H1 (cell line): ENCODE data around the gene OLA1. TPM values are rescaled to one million over a fixed set of nuclear protein-coding genes. Genes with fewer than 3 reads are reported as not detected.

Experiments
- CTCF ChIA-PET: fragments of 300-600 bp; sonication (Branson Sonifier 250); formaldehyde crosslinking; loops from one replicate; lab custom pipeline; 2021; ENCODE audit not compliant: partially characterized antibody; lab: Charles Lee
- POLR2A ChIA-PET: fragments of 300-600 bp; sonication (Branson Sonifier 250); formaldehyde crosslinking; loops from one replicate; lab custom pipeline; 2021; ENCODE audit warnings: inconsistent platforms; ENCODE audit not compliant: partially characterized antibody; lab: Charles Lee
- DNase-seq, 2 experiments: peaks; one replicate each; pipeline versions ENCODE4 v3.0.0 to v3.0.0-alpha.2; 2010 to 2022; ENCODE audit warnings: low spot score in 2 of 2, low read depth in 1 of 2, mixed read lengths in 1 of 2
- FAIRE-seq: peaks from 2 replicates; lab custom pipeline; 2011; peaks lifted over from hg19 to GRCh38; lab: Jason Lieb, UNC
- H2AFZ ChIP-seq: 2 replicates; pipeline ENCODE4 v1.8.1; 2012; ENCODE audit warnings: low read length, inconsistent platforms
- H2AK5ac ChIP-seq: 2 replicates; pipeline ENCODE4 v1.6.1; 2013; ENCODE audit warnings: low read depth, low read length
- H2BK120ac ChIP-seq: replicated peaks from 2 replicates; pipeline ENCODE3; 2013; ENCODE audit warnings: low read depth, low read length, inconsistent platforms
- H2BK12ac ChIP-seq: 2 replicates; pipeline ENCODE4 v1.6.1; 2013; ENCODE audit warnings: low read depth, low read length
- H2BK15ac ChIP-seq: 2 replicates; pipeline ENCODE4 v1.6.1; 2013; ENCODE audit warnings: low read length
- H2BK20ac ChIP-seq: 2 replicates; pipeline ENCODE4 v1.6.1; 2013; ENCODE audit warnings: low read length
- H2BK5ac ChIP-seq: 2 replicates; pipeline ENCODE4 v1.6.1; 2013; ENCODE audit warnings: low read depth, low read length
- H3K14ac ChIP-seq: 2 replicates; pipeline ENCODE4 v1.6.1; 2013; ENCODE audit warnings: inconsistent platforms; ENCODE audit not compliant: insufficient read length
- H3K18ac ChIP-seq: 2 replicates; pipeline ENCODE4 v1.6.1; 2013; ENCODE audit warnings: low read length; ENCODE audit errors: extremely low read depth
- H3K23ac ChIP-seq: 2 replicates; pipeline ENCODE4 v1.6.1; 2013; ENCODE audit warnings: inconsistent platforms; ENCODE audit not compliant: insufficient read length
- H3K23me2 ChIP-seq: 2 replicates; pipeline ENCODE4 v1.6.1; 2013; ENCODE audit warnings: low read depth, low read length
- H3K27ac ChIP-seq: 2 replicates; pipeline ENCODE4 v1.6.1; 2011; ENCODE audit warnings: low read depth, low read length, inconsistent platforms
- H3K27me3 ChIP-seq, 4 experiments: replicated peaks in 1 of 4; 1 replicate in 1 of 4; 2 replicates in 3 of 4; pipeline versions ENCODE4 v1.6.1 to v1.8.1; 2011 to 2013; ENCODE audit warnings: low read length in 3 of 4, mild to moderate bottlenecking in 3 of 4, inconsistent platforms in 2 of 4, mixed read lengths in 2 of 4, moderate library complexity in 1 of 4; ENCODE audit not compliant: control insufficient read depth in 3 of 4, insufficient read depth in 3 of 4; ENCODE audit errors: extremely low read depth in 1 of 4
- H3K36me3 ChIP-seq, 4 experiments: 2 replicates each; pipeline versions ENCODE4 v1.6.1 to v1.8.1; 2011 to 2013; ENCODE audit warnings: mild to moderate bottlenecking in 4 of 4, low read length in 3 of 4, moderate library complexity in 2 of 4, control low read depth in 1 of 4, inconsistent platforms in 1 of 4; ENCODE audit not compliant: insufficient read depth in 4 of 4, control insufficient read depth in 2 of 4
- H3K4ac ChIP-seq: replicated peaks from 2 replicates; pipeline ENCODE3; 2013; ENCODE audit warnings: low read length, low read depth, mixed read lengths, inconsistent platforms; ENCODE audit not compliant: insufficient read length
- H3K4me1 ChIP-seq, 4 experiments: replicated peaks in 1 of 4; 1 replicate in 1 of 4; 2 replicates in 3 of 4; pipeline versions ENCODE4 v1.6.1 to v1.8.1; 2011 to 2013; ENCODE audit warnings: low read length in 3 of 4, inconsistent platforms in 2 of 4, mixed read lengths in 1 of 4; ENCODE audit not compliant: insufficient read depth in 4 of 4, control insufficient read depth in 3 of 4
- H3K4me2 ChIP-seq, 2 experiments: 2 replicates each; pipeline versions ENCODE4 v1.6.1 to v1.8.1; 2011 to 2013; ENCODE audit warnings: low read depth in 2 of 2, low read length in 2 of 2, control low read depth in 1 of 2, inconsistent platforms in 1 of 2, mild to moderate bottlenecking in 1 of 2; ENCODE audit not compliant: insufficient read depth in 1 of 2
- H3K4me3 ChIP-seq, 4 experiments: fragments of 200-600, 300-600 bp in 1 of 4; sonication (generic), shearing (Covaris generic), sonication (Bioruptor Twin) in 1 of 4; 2 replicates each; pipeline versions ENCODE4 v1.5.1 to v1.8.1; 2011 to 2016; ENCODE audit warnings: low read length in 4 of 4, low read depth in 3 of 4, control low read depth in 2 of 4, inconsistent platforms in 2 of 4, mild to moderate bottlenecking in 2 of 4, mixed read lengths in 1 of 4, moderate library complexity in 1 of 4; ENCODE audit not compliant: insufficient read depth in 2 of 4; ENCODE audit errors: extremely low read depth in 1 of 4
- H3K56ac ChIP-seq: replicated peaks from 2 replicates; pipeline ENCODE3; 2013; ENCODE audit warnings: low read depth, mild to moderate bottlenecking, mixed read lengths, low read length, inconsistent platforms; ENCODE audit not compliant: insufficient read length
- H3K79me1 ChIP-seq: 2 replicates; pipeline ENCODE4 v1.6.1; 2013; ENCODE audit warnings: low read depth, low read length, control low read depth
- H3K79me2 ChIP-seq, 2 experiments: 2 replicates each; pipeline versions ENCODE4 v1.6.1 to v1.8.1; 2012 to 2013; ENCODE audit warnings: low read length in 2 of 2, mild to moderate bottlenecking in 2 of 2, inconsistent platforms in 1 of 2; ENCODE audit not compliant: insufficient read depth in 2 of 2, control insufficient read depth in 1 of 2
- H3K9ac ChIP-seq, 4 experiments: replicated peaks in 1 of 4; 1 replicate in 1 of 4; 2 replicates in 3 of 4; pipeline versions ENCODE4 v1.6.1 to v1.8.1; 2011 to 2013; ENCODE audit warnings: low read depth in 3 of 4, low read length in 3 of 4, control low read depth in 2 of 4, mild to moderate bottlenecking in 2 of 4, moderate library complexity in 2 of 4, inconsistent platforms in 1 of 4; ENCODE audit errors: extremely low read depth in 1 of 4
- H3K9me3 ChIP-seq, 2 experiments: 2 replicates each; pipeline versions ENCODE4 v1.6.1 to v1.8.1; 2012 to 2013; ENCODE audit warnings: mild to moderate bottlenecking in 2 of 2, moderate library complexity in 2 of 2, control low read depth in 1 of 2, inconsistent platforms in 1 of 2, low read depth in 1 of 2, low read length in 1 of 2, mixed read lengths in 1 of 2; ENCODE audit not compliant: insufficient read depth in 2 of 2
- H4K20me1 ChIP-seq, 2 experiments: replicated peaks in 1 of 2; 2 replicates each; pipeline versions ENCODE3 to v1.8.1; 2011 to 2013; ENCODE audit warnings: inconsistent platforms in 2 of 2, low read length in 2 of 2, mild to moderate bottlenecking in 1 of 2; ENCODE audit not compliant: insufficient read depth in 2 of 2, control insufficient read depth in 1 of 2
- H4K5ac ChIP-seq: 2 replicates; pipeline ENCODE4 v1.6.1; 2013; ENCODE audit warnings: low read length, low read depth, mixed read lengths, inconsistent platforms; ENCODE audit not compliant: insufficient read length
- H4K8ac ChIP-seq: 2 replicates; pipeline ENCODE4 v1.8.0; 2013; ENCODE audit warnings: mild to moderate bottlenecking, moderate library complexity, low read length, inconsistent platforms; ENCODE audit not compliant: insufficient read depth; ENCODE audit errors: extremely low read depth
- H4K91ac ChIP-seq: replicated peaks from 2 replicates; pipeline ENCODE3; 2013; ENCODE audit warnings: low read length, mixed read lengths, inconsistent platforms; ENCODE audit not compliant: insufficient read length
- NRF1 ChIP-seq: IDR thresholded peaks from 2 replicates; pipeline ENCODE4 v1.6.1; 2011; ENCODE audit warnings: mild to moderate bottlenecking, low read depth, low read length, improper control_type of control experiment
- PHF8 ChIP-seq: fragments of 200-600 bp; sonication (generic); conservative IDR thresholded peaks from 2 replicates; pipeline ENCODE4 v1.7.1; 2012; ENCODE audit warnings: low read depth, mild to moderate bottlenecking, inconsistent platforms, low read length, moderate library complexity
- SIX5 ChIP-seq: IDR thresholded peaks from 2 replicates; pipeline ENCODE4 v1.6.1; 2011; ENCODE audit warnings: mild to moderate bottlenecking, low read depth, low read length
- WGBS, 2 experiments: shearing (Covaris generic) in 1 of 2; methylation state at CpG; one replicate each; pipeline versions ENCODE4 v1.1.6 to v1.1.7; 2013 to 2015; ENCODE audit warnings: low lambda C conversion rate in 2 of 2, mixed read lengths in 2 of 2, inconsistent platforms in 1 of 2, low coverage in 1 of 2, missing lambda C conversion rate in 1 of 2; ENCODE audit not compliant: insufficient replicate concordance in 2 of 2, insufficient coverage in 1 of 2, insufficient read length in 1 of 2; ENCODE audit errors: extremely low coverage in 1 of 2, missing lambda C conversion rate in 1 of 2; 5-methylcytosine and 5-hydroxymethylcytosine counted together
- polyA plus RNA-seq, 7 experiments: library from polyadenylated mRNA; depleted of rRNA in 3 of 7; stranded (reverse) in 5 of 7; unstranded in 2 of 7; fragments of >200 nt in 5 of 7; fragments of 200-250 nt in 2 of 7; gene quantifications; 1 replicate in 5 of 7; 2 replicates in 1 of 7; 4 replicates in 1 of 7; pipeline versions ENCODE4 v1.2.1 to v1.2.3, GENCODE V29; 2011 to 2013; ENCODE audit warnings: missing spikeins in 2 of 7, mixed read lengths in 2 of 7
- total RNA-seq: library from RNA; stranded (reverse); fragmentation: NEBNext Ultra II Directional; extraction: Animal tissue kit (Norgen Biotek cat#: 25700); gene quantifications from 2 replicates; pipeline ENCODE4 v1.2.1, GENCODE V29; 2021

The OLA1 gene
- total and polyA plus RNA-seq, 2 of the 8 experiments (the other 6 are each of a cell fraction or from before 2014, with no cell fraction given): 39.3 to 158 TPM

GRCh38 chr2:174218773-174219172 lies 29.6 kb downstream of the OLA1 start:
- no peak for FAIRE-seq
- no peak overlapping the region for H2BK15ac ChIP-seq
- H3K4me2 ChIP-seq: no peak overlapping the region
- H3K23me2 ChIP-seq: no peaks in the 10 kb centered on the region
- peaks cover 0 to 21% of the 10 kb centered on the region in 2 experiments; a peak in 2 of 4 replicates for H3K79me2 ChIP-seq
- H3K4ac ChIP-seq: no peak overlapping the region
- H2BK120ac ChIP-seq: no peak overlapping the region
- TF ChIP-seq SIX5: no peak
- TF ChIP-seq PHF8: no peak
- no peak for TF ChIP-seq NRF1
- 91% methylated on average over 7 of the region's 7 CpGs; no CpG with 5 or more reads in 1 of the 2 experiments for WGBS, 2 experiments
- no peak overlapping the region for H4K5ac ChIP-seq
- H4K91ac ChIP-seq: no peak overlapping the region
- H2AK5ac ChIP-seq: no peak overlapping the region
- CTCF ChIA-PET: interaction anchor here (1.2 kb wide), 1 partner anchor 14 kb away, joined by 3 read pairs; no protein-coding TSS in a partner anchor
- no peak overlapping the region for H3K18ac ChIP-seq
- no peak overlapping the region for H2BK12ac ChIP-seq
- H3K14ac ChIP-seq: no peak overlapping the region
- no peak overlapping the region for H2AFZ ChIP-seq
- H3K23ac ChIP-seq: no peak overlapping the region
- no peak overlapping the region for H3K9ac ChIP-seq
- H3K4me3 ChIP-seq: no peak overlapping the region
- no peak overlapping the region for H3K27ac ChIP-seq
- no peak for DNase-seq
- no peak overlapping the region for H3K56ac ChIP-seq
- H3K27me3 ChIP-seq: no peaks in the 10 kb centered on the region
- H4K8ac ChIP-seq: no peak overlapping the region
- peaks cover 0 to 9% (median 1%) of the 10 kb centered on the region in 4 experiments; a peak in 4 of 8 replicates for H3K36me3 ChIP-seq
- H2BK5ac ChIP-seq: no peak overlapping the region
- H2BK20ac ChIP-seq: no peak overlapping the region
- H3K9me3 ChIP-seq: no peaks in the 10 kb centered on the region
- H4K20me1 ChIP-seq: peaks cover 0 to 1% of the 10 kb centered on the region in 2 experiments
- POLR2A ChIA-PET: interaction anchor here (1.2 kb wide), 1 partner anchor 30 kb away, joined by 3 read pairs; the partner anchor contains the start of gene OLA1
- H3K4me1 ChIP-seq: peaks cover 0 to 3% (median 0%) of the 10 kb centered on the region in 4 experiments; a peak in 1 of 7 replicates
- peaks cover 3% of the 10 kb centered on the region for H3K79me1 ChIP-seq
